ENCODE results near the gene SLC16A5.

DNA sequence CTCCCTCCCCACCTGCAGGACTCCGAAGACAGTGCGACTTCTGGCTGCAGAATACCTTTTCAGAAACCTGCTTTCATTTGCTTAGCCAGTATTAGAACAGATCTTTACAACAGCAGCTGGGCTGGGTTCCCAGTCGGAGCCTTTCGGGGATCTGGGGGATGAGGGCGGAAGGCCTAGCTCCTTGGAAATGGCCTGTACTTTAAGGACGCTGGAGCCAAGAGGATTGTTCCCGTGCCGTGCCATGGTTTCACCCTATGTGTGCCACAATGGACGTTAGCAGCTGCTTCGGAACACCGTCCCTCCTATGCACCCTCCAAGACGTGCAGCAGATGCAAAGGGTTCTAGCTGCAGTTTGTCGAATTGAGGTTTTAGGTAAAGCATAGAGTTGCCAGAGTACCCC, 24.6 kb upstream of the SLC16A5 start:
- TF ChIP-seq, protein P1, sequence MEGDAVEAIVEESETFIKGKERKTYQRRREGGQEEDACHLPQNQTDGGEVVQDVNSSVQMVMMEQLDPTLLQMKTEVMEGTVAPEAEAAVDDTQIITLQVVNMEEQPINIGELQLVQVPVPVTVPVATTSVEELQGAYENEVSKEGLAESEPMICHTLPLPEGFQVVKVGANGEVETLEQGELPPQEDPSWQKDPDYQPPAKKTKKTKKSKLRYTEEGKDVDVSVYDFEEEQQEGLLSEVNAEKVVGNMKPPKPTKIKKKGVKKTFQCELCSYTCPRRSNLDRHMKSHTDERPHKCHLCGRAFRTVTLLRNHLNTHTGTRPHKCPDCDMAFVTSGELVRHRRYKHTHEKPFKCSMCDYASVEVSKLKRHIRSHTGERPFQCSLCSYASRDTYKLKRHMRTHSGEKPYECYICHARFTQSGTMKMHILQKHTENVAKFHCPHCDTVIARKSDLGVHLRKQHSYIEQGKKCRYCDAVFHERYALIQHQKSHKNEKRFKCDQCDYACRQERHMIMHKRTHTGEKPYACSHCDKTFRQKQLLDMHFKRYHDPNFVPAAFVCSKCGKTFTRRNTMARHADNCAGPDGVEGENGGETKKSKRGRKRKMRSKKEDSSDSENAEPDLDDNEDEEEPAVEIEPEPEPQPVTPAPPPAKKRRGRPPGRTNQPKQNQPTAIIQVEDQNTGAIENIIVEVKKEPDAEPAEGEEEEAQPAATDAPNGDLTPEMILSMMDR (IDR thresholded peaks at IDR 0.05): no peak
- TF ChIP-seq POLR2A (IDR thresholded peaks at IDR 0.05): no peak
